T-helper 1 cell treated with Interleukin-12 subunit alpha and Interleukin-12 subunit beta and Interleukin-4 antibody, amounts not matched to agents 30 ng/mL and 1 ng/mL, for 36 hours (primary cell): ENCODE data around the gene PIP. TPM values are rescaled to one million over a fixed set of nuclear protein-coding genes. Genes with fewer than 3 reads are reported as not detected.
"Not testable (repeated sequence)": the region's sequence is repeated elsewhere in the genome, so short reads cannot be mapped to it uniquely, and the experiment has no call there.

ENCODE experiments used
- intact Hi-C: fragments of 100-400 bp; cut with micrococcal nuclease; formaldehyde crosslinking; loops from one replicate; pipeline ENCODE4 v1.15.1; 2024
- total RNA-seq: library from RNA; stranded (reverse); gene quantifications from 2 replicates; pipeline ENCODE4 v1.2.3, GENCODE V29; 2022

Gene PIP
- total RNA-seq, 1 donor from 2014 or later: not detected

DNA sequence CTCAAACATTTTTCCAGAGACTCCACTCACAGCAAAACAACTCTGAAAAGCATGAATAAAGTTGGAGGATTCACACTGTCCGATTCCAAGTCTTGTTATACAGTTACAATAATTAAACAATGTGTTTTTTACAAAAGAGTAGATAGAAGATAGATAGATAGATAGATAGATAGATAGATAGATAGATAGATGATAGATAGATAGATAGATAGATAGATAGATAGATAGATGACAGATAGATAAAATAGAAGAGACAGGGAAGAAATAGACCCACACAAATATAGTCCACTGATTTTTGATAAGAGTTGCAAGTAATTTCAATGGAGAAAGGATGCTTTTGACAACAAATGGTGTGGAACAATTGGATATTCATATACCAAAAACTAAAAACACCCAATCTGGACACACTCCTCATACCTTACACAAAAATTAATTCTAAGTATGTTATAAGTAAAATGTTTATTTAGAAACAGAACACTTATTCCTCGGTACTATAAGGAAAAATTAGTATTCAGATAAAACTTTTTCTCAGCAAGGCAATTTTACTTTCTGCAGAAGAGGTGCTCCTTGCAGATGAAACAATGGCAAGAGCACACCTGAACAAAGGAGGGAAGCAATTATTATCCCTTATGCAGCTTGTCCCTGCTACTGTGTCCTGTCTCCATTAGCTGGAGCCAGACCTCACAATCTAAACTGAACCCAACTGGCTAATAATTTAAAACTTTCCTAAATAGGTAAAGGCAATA lies 45.7 kb downstream of the PIP start:
- intact Hi-C loops: no loop called here

DNA sequence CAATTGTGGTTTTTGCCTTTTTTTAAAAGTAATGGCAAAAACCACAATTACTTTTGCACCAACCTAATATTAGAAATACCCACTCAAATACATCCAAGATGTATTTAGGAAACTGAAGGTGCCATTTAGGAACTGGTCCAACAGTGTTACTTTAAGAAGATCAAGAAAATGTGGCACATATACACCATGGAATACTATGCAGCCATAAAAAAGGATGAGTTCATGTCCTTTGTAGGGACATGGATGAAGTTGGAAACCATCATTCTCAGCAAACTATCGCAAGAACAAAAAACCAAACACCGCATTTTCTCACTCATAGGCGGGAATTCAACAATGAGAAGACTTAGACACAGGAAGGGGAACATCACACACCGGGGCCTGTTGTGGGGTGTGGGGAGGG lies 48.9 kb downstream of the PIP start:
- intact Hi-C loops: not testable (repeated sequence)

DNA sequence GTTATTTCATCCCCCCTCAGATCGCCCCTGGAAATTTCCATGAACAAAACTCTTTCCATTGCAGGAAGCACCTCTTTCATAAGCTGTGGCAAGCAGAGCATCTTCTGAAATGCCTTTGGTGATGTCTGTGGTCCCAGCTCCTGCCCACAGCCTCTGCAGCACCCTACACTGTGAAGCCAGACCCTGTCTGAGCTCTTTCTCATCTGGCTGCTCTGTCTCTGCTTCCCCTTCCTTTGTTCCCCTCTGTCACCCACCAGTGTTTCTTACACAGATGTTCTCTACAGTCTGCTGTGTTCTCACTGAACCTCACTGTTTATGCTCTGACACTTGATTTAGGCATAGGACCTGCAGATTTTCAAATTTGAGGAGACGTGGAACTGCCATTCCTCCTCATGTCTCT lies 49.5 kb downstream of the PIP start:
- intact Hi-C loops: no loop called here

DNA sequence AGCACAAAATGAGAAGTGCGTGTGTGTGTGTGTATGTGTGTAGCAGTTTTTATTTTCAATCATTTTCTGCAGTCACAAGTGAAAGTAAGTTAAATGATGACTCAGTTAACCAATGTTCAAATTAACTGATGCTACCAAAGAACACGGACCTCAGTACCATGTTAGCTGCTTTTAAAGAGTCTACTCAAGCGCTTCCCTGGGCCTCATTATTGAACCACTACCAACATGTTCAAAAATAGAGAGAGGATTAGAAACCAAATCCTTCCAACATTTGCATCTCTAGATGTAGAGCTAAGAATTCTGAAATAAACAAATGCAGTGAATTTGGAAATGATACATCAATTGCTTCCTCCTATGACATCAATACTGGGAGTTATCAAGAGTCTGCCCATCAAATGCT lies 51.1 kb downstream of the PIP start, which contains the start of gene TAS2R39:
TSS of gene TAS2R39 (plus strand) at position 396 of the 400 bp plus-strand sequence. CDS start at position 396, 0 bp downstream.
- intact Hi-C loops: no loop called here

DNA sequence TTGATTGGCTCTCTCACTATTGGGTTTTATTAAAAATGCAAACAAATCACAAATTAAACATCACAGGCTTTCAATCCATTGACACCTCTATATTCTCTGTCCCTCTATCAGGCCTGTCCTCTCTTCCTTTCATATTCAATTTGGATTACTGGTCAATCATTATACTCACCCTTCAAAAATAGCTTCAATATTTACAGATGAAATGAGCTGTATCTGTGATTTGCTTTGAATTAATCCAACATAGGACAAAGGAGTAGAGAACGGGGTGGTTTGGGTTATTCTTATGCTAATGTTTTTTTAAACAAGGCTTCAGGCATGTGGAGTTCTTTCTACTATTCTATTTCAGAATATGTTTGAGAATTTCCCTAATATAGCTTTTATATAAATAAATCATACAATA lies 53.7 kb downstream of the PIP start:
- intact Hi-C loops: no loop called here

DNA sequence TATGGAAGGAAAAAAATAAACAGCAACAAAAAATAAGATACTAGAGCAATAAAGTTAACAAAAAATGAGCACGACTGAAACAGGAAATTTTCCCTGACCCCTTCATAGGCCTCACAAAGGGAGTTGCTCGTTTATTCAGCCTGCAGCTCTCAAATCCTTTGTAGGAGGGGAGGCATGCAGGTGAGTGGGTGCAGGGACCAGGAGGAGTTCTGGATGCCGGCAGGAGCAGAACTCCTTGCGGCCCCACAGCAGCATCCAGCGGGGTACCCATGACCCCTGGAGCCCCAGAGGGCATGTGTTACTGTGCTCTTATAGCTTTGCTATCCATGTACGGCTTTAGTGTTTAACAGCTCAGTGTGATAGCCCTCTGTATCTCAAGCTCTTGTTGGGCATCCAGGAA lies 57.1 kb downstream of the PIP start:
- intact Hi-C loops: no loop called here

Other genes with a start within 250 kb of the PIP start
- gene TRPV6, start 246.3 kb upstream of the PIP start, total RNA-seq: not detected in 2 replicates
- 0.10 TPM in 1 of 2 replicates, not detected in the other for gene TRPV5, start 198.3 kb upstream of the PIP start, total RNA-seq
- gene LLCFC1, start 192.6 kb upstream of the PIP start, total RNA-seq: not detected in 2 replicates
- gene KEL, start 169.7 kb upstream of the PIP start, total RNA-seq: 0.51 and 0.76 TPM in 2 replicates
- not detected in 2 replicates for gene OR9A2, start 104.9 kb upstream of the PIP start, total RNA-seq
- gene OR6V1, start 79.7 kb upstream of the PIP start, total RNA-seq: not detected in 2 replicates
- not detected in 2 replicates for gene TAS2R39, start 51.3 kb downstream of the PIP start, total RNA-seq
- gene TAS2R40, start 90.0 kb downstream of the PIP start, total RNA-seq: not detected in 2 replicates
- gene GSTK1, start 131.4 kb downstream of the PIP start, total RNA-seq: 327 and 328 TPM in 2 replicates
- 0.32 and 1.0 TPM in 2 replicates for gene TMEM139, start 152.9 kb downstream of the PIP start, total RNA-seq
- 103 TPM in 2 replicates for gene CASP2, start 156.3 kb downstream of the PIP start, total RNA-seq
- 0.07 TPM in 2 replicates for gene CLCN1, start 184.0 kb downstream of the PIP start, total RNA-seq
- gene FAM131B, start 230.6 kb downstream of the PIP start, total RNA-seq: 0.37 TPM in 2 replicates
- 157 and 162 TPM in 2 replicates for gene ZYX, start 249.3 kb downstream of the PIP start, total RNA-seq